Eye (tissue), 1 donor: ENCODE data around the gene PAX4.
A peak's percentile ranks its signal among the peaks of the same experiment; 100 is the strongest.

Experiments used
- DNase-seq: peaks from one replicate; pipeline ENCODE4 v3.0.0-alpha.2; 2015

The PAX4 gene

DNA sequence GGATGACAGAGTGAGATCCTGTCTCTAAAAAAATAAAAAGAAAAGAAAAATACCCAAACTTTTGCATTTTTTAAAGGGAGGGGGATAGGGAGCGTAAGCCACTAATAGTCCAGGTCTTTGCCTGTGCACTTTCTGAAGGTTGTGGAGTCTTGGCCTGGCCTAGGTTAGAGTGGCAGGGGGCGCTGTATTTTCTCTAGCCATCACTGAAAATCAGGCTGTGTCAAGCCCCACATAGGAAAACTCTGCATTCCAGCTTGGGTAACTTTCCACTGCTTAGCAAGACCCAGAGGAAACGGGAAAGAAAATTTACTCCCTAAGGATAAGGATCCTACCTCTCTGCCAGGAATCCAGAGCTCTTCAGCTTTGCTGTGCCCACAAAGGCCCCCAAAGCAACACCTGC is 10.5 kb upstream of the PAX4 start:
- DNase-seq, result no peak

DNA sequence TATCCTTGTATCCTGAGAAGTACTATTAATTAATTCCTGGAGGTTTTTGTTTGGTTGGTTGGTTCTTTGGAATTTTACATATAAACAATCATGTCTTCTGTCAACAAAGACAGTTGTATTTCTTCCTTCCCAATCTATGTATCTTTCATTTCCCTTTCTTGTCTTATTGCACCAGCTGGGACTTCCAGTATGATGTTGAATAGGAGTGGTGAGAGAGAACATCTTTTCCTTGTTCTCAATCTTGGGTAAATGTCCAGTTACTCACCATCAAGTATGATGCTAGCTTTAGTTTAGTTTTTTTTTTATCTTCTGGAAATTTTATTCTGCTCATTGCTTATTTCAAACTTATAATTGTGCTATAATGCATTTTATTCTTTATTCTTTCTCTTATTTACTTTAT is 7.4 kb upstream of the PAX4 start:
- DNase-seq, result no peak

DNA sequence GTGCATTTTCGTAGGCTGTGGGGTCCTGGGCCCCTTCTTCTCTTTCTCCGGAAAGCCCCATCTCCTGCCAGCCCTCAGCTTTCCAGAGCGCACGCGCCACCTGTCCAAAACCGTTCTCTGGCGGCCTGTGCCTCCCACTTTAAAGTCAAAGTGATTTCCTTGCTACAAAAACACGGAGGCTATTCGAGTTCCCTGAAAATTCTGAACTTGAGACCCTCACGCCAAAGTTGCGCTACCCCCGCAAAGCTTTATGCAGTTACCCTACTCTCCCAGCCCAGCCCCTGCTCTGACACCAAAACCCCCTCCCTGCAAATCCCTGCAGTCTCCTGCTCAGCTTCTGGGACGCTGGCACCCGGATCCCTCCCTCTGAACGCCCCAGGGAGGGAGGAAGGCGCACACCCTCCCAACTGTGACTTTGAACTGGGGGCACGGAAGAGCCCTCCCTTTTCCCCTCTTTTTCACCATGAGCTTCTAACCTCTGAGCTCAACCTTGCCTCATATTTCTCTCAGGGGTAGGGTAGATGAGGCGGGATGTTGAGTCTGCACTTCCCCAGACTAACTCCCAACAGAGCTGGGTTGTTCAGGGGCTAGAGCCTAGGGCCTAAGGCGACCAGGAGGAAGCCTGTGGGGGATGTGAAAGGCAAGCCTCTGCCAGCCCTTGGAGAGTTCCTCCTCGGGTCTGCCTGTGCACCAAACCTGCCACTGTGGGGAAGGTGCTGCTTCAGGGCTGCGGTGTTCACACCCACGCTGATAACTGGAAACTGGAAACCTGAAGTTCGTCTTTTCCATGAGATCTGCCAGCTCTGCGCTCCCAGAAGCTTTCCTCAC is 2.7 kb upstream of the PAX4 start:
- DNase-seq, result no peak

DNA sequence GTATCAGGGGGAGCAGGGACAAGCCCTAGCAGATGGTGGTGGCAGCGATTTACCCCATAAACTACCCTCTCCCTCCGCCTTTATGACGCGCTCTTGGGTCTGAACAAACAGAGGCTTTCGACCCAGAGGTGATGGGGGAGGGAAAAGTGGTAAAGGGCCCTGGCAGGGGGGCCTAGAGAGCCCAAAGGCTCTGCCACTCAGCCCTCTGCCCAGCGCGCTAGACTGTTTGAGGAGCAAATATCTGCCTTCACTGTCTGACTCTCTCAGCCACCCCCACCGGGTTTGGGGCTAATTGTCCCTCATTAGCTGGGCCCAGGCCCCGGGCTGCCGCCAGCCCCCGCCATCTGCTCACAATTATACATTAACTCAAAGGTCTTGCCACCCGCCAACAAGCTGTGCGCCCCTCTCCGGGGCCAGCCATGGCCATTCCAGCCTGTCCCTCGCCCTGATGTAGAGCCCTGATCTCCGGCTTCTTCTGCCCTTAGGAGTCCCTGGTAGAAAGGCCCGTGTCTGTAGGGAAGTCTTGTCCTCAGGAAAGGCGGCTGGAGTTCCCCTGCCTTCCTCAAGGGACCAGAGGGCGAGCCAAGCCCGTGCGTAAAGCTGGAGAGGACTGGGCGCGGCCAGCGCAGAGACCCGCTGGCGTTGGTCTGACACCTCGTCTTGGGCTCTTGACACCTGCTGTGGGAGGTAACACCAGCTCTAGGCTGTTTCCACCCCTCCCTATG is 1.9 kb upstream of the PAX4 start:
- peak; percentile 10 for DNase-seq

DNA sequence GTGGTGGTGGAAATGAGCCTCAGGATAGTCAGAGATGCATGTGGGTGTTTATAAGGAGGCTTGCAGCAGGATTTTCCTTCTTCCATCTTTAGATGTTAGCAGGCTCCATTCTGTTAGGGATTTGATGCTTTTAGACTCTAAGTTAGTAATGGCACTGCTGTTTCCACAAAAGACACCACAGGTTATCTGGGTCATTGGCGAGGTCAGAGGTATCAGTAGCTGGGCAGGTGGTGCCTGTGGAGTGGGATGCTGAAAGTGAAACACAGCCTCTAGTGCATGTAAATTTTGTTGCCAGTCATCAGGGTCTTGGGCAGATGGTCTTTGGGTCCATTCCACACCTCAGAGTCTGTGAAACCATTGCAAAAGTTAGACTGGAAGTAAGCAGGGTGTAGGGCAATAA is 833 bp upstream of the PAX4 start:
- DNase-seq, result no peak

DNA sequence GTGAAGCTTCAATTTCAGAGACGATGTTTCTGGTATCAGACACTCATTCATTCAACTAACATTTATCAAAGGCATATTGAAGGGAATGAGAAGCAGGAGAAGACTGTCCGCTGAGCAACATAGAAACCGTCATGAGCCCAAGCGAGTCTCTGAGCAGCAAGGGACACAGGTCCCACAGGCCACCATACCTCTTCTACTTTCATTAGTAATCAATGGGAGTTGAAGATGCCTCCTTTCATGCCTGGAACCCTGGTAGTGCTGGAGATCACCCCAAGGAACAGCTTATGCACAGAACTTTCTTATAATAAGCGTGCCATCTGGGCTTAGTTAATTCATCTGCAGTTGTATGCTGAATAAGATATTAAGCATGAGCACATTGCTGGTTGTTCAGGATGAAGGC is 1.2 kb downstream of the PAX4 start:
- DNase-seq, result no peak

DNA sequence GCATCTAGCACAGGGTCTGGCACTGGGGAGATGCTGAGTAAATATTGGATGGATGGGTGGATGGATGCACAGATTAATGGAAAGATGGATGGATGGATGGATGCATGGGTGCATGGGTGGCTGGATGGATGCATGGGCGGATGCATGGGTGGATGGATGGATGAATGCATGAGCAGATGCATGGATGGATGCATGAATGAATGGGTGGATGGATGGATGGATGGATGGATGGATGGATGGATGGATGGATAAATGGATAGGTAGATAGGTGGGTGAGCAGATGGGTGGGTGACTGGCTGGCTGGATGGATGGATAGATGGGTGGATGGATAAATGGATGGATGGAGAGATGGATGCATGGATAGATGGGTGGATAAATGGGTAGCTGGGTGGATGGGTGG is 5.7 kb downstream of the PAX4 start:
- no peak for DNase-seq

DNA sequence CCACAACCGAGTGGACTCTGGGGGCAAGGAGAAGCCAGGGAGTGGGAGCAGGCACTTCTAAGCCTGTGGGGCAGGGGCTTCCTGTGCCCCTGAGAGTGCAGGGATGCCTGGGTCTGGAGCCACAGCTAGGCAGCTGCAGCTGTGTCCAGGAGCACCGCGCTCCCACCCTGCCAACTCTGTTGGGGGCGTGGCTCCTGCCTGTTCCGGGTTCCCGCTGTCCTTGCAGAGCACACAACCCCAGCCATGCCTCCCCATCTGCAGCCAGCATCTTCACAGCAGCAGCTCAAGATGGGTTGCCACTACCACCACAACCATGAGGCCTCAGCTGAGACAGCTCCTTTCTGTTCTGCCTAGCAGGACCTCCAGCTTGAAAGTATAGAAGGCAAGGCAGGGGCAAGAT is 8.6 kb downstream of the PAX4 start:
- DNase-seq, result no peak

DNA sequence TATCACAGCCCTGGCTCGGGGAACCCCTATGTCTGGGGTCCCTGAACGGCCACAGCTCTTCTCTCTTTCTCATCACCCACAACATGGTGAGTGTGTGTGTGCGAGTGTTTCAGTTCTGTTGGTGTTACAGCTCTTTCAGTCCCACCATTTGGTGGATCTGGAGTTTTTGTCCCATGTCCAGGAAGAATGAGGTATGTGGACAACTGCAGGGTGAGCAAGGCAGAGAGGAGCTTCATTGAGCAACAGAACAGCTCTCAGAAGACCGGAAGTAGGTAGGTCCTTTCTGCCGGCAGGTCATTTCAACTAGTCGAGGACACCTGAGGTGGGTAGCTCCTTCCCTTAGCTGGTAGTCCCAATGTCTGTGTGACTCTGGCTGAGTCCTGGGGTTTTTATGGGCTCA is 9.5 kb downstream of the PAX4 start:
- DNase-seq, result no peak

DNA sequence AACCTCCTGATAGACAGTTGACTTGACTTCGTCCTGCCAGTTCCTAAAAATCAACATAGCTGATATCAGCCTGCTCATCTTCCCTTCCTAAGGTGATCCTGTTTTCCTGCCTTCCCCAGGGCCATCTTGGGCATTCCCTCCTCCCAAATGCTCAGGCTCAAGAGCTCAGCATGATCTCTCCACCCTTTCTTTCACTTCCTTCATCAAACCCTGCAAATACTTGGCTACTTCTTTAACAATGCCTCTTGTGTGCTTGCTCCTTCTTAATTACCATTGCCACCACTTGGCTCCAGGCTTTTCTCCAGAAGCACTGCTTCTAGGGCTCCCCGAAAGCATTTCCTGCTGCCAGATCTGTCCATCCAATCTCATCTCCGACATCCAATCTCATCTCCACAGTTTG is 17.1 kb downstream of the PAX4 start:
- DNase-seq, result no peak

DNA sequence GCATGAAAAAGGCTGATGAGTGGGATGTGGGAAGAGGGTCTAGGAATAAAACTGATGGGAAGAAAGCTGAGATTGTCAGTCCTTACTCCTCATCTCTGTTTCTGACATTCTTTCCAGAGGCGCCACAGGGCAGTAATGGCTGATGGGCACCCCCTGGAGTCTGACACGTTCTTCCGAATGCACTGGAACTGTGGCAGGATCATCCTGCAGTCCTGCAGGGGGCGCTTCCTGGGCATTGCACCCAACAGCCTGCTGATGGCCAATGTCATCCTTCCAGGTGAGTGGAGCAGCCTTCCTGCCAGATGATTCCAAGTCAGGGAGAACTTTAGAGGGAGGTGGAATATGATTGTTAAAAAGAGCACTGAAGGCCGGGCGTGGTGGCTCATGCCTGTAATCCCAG is 19.6 kb downstream of the PAX4 start:
- DNase-seq, result no peak

DNA sequence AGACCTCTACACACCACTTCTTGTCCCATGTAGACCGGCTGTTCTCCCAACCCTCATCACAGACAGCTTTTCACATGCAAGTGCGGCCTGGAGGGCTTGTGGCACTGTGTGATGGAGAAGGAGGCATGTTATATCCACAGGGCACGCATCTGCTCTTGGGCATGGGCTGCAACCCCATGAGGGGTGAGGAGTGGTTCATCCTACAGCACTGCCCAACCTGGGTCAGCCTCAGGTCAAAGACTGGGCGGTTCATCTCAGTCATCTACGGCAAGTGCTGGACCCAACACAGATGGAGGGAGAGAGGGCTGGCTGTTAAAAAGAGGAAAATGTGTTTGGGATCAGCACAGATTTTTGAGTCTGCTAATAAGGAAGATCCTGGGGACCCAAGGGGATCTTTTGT is 22.2 kb downstream of the PAX4 start:
- DNase-seq, result no peak

DNA sequence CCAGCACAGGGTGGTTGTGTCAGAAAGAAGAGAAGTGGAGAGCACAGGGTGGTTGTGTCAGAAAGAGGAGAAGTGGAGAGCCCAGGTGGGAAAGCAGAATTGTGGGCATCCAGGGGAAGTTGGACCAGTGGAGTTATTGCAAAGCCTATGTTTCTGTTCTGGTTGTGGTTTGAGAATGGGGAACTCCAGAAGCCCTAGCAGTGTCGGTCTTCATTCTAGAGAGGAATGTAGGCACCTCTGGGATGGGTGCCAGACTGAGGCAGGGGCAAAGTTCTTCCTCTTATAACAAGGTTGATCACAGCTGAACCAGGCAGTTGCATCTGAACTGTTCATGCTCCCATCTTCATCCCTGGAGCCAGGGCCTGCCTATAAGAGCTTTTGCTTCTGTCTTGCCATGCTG is 23.5 kb downstream of the PAX4 start:
- DNase-seq, result no peak

DNA sequence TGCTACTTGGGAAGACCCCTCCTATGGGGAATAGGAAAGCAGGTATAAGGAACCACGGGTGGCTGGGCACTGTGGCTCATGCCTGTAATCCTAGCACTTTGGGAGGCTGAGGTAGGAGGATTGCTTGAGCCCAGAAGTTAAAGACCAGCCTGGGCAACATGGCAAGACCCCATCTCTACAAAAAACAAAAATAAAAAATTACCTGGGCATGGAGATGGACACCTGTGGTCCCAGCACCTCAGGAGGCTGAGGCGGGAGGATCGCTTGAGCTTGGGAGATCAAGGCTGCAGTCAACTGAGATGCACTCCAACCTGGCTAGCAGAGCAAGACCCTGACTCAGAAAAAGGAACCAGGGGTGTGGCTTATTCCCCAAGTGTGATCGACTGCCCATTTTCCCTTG is 25.4 kb downstream of the PAX4 start:
- no peak for DNase-seq

DNA sequence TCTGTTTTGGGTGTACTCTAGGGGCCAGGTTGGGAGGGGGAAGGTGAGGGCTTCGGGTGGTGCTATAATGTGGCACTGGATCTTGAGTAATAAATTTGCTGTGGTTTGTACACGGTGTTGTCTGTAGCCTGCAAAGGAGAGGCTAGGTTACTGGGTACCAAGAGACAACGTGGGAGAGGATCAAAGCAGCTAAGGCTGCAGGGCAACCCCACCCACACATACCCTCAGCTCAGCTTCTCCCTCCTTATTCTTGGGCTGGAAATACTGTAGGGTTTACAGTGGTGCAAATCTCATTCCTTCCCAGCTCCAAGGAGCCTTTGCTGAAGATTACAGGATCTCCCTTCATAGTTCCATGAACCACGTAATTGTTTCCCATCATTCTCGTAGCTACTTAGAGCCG is 26.4 kb downstream of the PAX4 start:
- DNase-seq, result no peak

DNA sequence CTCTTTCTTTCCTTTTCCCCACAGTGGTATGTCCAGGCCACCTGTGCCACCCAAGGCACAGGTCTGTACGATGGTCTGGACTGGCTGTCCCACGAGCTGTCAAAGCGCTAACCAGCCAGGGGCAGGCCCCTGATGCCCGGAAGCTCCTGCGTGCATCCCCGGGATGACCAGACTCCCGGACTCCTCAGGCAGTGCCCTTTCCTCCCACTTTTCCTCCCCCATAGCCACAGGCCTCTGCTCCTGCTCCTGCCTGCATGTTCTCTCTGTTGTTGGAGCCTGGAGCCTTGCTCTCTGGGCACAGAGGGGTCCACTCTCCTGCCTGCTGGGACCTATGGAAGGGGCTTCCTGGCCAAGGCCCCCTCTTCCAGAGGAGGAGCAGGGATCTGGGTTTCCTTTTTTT is 26.8 kb downstream of the PAX4 start:
- no peak for DNase-seq

DNA sequence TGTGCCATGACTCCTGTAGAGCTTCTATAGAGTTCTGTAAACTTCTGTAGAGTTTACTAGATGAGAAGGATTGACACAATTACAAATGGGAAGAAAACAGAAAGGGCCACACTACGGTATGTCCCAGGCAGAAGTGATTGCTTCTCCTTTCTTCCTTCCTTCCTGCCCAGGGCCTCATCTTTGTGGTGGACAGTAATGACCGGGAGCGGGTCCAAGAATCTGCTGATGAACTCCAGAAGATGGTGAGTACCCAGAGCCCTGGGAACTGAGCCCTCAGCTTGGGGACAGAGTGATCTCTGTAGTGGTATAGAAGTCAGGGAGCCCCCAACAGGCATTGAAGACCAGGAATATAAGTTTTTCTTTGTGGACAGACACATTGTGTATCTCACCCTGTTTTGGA is 28.0 kb downstream of the PAX4 start:
- DNase-seq, result no peak

DNA sequence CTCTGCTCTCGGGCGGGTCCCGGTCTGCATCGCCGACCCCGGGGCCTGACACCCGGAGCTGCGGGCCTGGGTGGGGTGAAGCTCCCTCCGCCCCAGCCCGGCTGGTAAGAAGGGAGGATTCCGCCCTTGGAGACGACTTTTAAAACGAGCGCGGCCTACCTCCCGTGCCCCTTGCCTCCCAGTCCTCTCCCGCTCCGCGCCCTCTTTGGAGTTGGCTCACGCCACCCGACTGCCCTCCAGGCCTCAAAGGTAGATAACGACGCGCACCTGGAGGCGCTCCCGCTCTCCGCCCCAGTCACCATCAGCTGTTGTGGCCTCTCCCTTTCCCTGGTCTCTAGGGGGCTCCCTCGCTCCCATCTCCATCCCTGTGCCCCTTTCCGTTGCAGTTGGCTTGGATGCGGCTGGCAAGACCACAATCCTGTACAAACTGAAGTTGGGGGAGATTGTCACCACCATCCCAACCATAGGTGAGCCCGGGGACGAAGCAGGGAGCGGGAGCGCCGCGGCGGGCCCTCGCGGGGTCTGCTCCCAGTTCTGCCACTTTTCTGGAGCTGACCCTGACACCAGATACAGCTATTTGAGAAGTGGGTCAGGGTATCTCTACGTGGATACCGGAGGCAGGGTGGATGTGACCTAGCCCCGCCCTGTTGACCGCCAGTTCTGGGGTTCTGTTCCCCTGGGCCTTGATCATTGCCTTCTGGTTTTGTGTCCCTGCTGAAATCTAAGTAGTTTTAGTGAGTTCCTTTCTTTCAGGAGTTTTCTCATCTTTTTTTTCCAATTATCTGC is 29.1 kb downstream of the PAX4 start:
- peak; percentile 85 for DNase-seq

DNA sequence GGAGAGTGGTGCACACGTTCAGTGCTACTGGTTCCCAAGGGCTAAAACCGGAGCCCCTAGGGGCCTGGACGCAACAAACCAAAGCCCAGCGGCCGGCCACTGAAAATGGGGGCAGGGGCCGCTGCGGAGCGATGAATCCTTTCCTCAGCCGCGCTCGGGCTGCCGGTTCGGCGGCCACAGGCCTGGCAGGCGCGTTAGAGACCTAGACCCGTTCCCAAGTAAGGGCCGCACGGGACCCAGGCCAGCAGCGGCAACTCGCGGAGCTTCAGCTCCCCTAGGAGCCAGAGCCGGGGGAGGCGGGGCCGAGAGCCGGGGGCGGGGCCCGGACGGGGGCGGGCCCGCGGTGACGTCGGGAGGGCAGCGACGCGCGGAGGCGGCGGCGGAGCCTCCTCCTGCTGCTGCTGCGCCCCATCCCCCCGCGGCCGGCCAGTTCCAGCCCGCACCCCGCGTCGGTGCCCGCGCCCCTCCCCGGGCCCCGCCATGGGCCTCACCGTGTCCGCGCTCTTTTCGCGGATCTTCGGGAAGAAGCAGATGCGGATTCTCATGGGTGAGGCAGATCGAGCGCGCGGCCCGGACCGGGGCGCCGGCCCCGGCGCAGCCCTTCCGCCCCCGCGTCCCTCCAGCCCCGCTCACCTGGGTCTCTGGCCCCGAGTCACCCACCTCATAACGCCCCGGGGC is 29.8 kb downstream of the PAX4 start, which contains the start of gene ARF5:
TSS of gene ARF5 (plus strand) at position 393 of the 678 bp plus-strand sequence. CDS start at position 481, 88 bp downstream.
- peak; percentile 96 for DNase-seq

DNA sequence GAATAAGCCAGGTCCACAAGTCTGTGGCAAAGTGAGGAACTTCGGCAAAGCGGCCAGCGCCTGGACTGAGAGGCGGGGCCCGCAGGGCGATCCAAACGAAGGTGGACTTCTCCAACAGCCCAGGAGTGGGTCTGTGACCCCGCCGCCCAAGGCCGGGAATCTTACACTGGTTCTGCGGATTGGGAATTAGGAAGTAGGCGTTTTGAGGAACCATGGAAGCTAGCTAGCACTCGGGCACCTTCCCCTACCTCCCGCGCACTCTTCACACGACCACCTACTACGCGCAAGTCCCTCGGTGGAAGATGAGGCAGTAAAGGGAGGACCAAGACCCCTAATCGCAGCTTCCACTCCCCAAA is 30.3 kb downstream of the PAX4 start:
- no peak for DNase-seq

DNA sequence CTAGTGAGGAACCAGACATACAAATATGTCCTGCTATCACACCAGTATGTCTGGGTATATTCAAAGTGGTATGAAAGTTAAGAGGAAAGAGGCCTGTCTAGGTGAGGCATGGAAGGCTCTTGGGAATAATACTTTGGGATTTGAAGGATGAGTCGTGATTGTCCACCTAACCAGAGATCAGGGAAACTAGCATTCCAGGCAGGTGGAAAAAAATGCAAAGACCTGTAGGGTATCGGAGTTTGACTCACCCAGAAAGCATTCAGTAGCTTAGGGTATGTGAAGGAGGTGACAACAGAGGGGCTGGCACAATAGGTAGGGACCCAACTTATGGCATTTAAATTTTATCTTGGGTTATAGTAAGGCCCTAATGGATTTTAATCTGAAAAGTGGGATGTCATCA is 31.6 kb downstream of the PAX4 start:
- peak; percentile 1 for DNase-seq

DNA sequence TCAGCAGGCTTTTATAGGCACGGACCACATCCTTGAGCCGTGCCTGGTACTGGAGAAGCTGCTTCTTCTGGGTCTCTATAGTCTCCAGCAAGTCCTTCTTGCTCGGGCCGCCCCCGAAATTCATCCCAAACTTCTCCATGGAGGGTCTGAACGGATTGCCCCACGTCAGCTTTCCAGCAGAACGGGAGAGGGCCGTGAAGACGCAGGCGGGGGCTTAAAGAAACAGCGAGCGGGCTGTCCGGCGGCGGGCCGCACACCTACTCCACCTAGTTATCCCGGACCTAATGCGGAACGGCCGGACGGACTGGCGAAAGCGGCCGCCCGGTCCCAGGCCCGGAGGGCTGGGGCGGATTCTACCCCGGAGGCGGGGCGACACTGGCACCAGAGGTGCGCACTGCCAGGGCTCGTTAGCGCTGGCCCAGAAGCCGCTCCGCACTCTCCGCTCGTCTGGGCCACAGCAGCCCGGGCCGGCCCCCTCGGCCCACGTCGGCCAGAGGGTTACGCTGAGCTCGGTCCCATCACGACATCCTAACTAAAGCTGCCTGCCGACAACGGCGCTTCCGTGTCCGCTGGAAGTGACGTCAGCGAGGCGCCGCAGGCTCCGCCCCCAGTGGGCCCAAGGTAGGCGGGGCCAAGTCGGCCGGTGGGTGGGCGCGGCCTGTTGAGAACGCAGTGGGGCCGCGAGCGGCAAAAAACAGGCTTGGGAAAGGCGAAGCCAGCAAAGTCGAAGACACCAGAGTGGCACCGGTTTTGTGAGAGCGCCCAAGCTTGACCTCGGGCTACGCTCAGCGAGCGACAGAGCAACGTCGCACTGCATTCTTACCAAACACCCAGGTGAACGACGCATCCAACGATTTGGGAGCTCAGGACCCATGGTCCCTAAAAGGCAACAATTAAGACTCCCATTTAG is 32.6 kb downstream of the PAX4 start, which contains the start of gene GCC1:
TSS of gene GCC1 (minus strand) at position 553 of the 910 bp plus-strand sequence. CDS start at position 139, 414 bp downstream.
- DNase-seq, result peak; percentile 97
